Loucy (cell line): ENCODE data around the gene HEG1.
"Not testable (repeated sequence)": the region's sequence is repeated elsewhere in the genome, so short reads cannot be mapped to it uniquely, and the experiment has no call there.

Experiments
- H2AFZ ChIP-seq: fragments of 200-600 bp; sonication (generic); 2 replicates; pipeline ENCODE4 v1.6.0; 2016; ENCODE audit warnings: antibody characterized with exemption, mild to moderate bottlenecking, low read length, moderate library complexity
- H3F3A ChIP-seq: fragments of 200-600 bp; 2 replicates; pipeline ENCODE4 v1.6.0; 2016; ENCODE audit warnings: antibody characterized with exemption, low read depth, mild to moderate bottlenecking
- H3K27me3 ChIP-seq: fragments of 200-600 bp; sonication (generic); 2 replicates; pipeline ENCODE4 v1.6.1; 2014; ENCODE audit warnings: low read length, mild to moderate bottlenecking; ENCODE audit not compliant: insufficient read depth, poor library complexity, severe bottlenecking
- H3K36me3 ChIP-seq: fragments of 200-600 bp; sonication (generic); 2 replicates; pipeline ENCODE4 v1.6.1; 2016; ENCODE audit warnings: low read length; ENCODE audit not compliant: insufficient read depth
- H3K4me1 ChIP-seq: fragments of 200-600 bp; sonication (generic); 2 replicates; pipeline ENCODE4 v1.5.1; 2014; ENCODE audit warnings: low read length, mild to moderate bottlenecking; ENCODE audit not compliant: insufficient read depth, poor library complexity, severe bottlenecking
- H3K4me2 ChIP-seq: fragments of 200-600 bp; sonication (generic); 2 replicates; pipeline ENCODE4 v1.6.0; 2014; ENCODE audit warnings: antibody characterized with exemption, low read length, low read depth, mild to moderate bottlenecking; ENCODE audit not compliant: poor library complexity, severe bottlenecking
- H3K4me3 ChIP-seq: fragments of 200-600 bp; sonication (generic); 2 replicates; pipeline ENCODE4 v1.5.1; 2014; ENCODE audit warnings: low read length, mild to moderate bottlenecking, mixed read lengths; ENCODE audit not compliant: poor library complexity, severe bottlenecking
- H3K79me2 ChIP-seq: fragments of 200-600 bp; sonication (generic); 2 replicates; pipeline ENCODE4 v1.6.1; 2014; ENCODE audit warnings: low read length; ENCODE audit not compliant: insufficient read depth
- H3K9ac ChIP-seq: fragments of 200-600 bp; sonication (generic); 2 replicates; pipeline ENCODE4 v1.6.0; 2014; ENCODE audit warnings: mild to moderate bottlenecking, low read depth, low read length, moderate library complexity; ENCODE audit not compliant: poor library complexity, severe bottlenecking
- H3K9me2 ChIP-seq: fragments of 200-600 bp; sonication (generic); replicated peaks from 2 replicates; pipeline ENCODE4 v1.6.1; 2016; ENCODE audit warnings: low read depth, low read length, mixed read lengths
- H3K9me3 ChIP-seq: fragments of 200-600 bp; sonication (generic); 2 replicates; pipeline ENCODE4 v1.6.1; 2014; ENCODE audit warnings: mild to moderate bottlenecking, antibody characterized with exemption, low read length, low read depth; ENCODE audit not compliant: insufficient read depth
- H4K20me1 ChIP-seq: fragments of 200-600 bp; sonication (generic); 2 replicates; pipeline ENCODE4 v1.6.0; 2014; ENCODE audit warnings: antibody characterized with exemption, low read length, mild to moderate bottlenecking; ENCODE audit not compliant: insufficient read depth, poor library complexity, severe bottlenecking
- EZH2phosphoT487 ChIP-seq: fragments of 200-600 bp; IDR thresholded peaks from 2 replicates; pipeline ENCODE4 v1.6.1; 2018; ENCODE audit warnings: antibody characterized with exemption, mild to moderate bottlenecking, moderate library complexity, borderline replicate concordance
- TF ChIP-seq, protein P1 (sequence below): fragments of 200-600 bp; sonication (generic); conservative IDR thresholded peaks from 2 replicates; pipeline ENCODE4 v1.5.1; 2014; ENCODE audit warnings: mild to moderate bottlenecking, antibody characterized with exemption, low read length

HEG1 gene

DNA sequence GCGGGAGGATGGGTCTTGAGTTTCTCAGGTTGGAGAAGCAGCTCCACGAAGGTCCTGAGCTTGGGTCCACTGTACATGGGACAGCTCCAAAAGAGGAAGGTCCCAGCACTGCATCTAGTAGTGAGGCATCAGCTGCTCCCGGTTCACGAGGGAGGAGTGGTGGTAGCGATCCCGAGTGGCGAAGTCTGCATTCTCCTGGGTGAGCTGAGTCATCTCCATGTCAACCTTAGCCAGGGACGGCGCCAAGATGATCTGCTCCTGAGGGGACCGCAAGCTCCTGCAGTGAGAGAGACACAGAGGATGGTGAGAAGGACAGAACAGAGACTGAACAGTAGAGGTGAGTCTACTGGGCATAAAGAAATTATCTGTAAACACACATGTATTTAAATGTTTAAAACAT, 28.0 kb upstream of the HEG1 start:
- H3K36me3 ChIP-seq: no peaks in the 10 kb centered on the region
- H3K27me3 ChIP-seq: no peaks in the 10 kb centered on the region
- no peak for TF ChIP-seq EZH2phosphoT487
- TF ChIP-seq, protein P1, sequence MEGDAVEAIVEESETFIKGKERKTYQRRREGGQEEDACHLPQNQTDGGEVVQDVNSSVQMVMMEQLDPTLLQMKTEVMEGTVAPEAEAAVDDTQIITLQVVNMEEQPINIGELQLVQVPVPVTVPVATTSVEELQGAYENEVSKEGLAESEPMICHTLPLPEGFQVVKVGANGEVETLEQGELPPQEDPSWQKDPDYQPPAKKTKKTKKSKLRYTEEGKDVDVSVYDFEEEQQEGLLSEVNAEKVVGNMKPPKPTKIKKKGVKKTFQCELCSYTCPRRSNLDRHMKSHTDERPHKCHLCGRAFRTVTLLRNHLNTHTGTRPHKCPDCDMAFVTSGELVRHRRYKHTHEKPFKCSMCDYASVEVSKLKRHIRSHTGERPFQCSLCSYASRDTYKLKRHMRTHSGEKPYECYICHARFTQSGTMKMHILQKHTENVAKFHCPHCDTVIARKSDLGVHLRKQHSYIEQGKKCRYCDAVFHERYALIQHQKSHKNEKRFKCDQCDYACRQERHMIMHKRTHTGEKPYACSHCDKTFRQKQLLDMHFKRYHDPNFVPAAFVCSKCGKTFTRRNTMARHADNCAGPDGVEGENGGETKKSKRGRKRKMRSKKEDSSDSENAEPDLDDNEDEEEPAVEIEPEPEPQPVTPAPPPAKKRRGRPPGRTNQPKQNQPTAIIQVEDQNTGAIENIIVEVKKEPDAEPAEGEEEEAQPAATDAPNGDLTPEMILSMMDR: no peak
- H3K4me3 ChIP-seq: no peak overlapping the region
- H3K9me2 ChIP-seq: no peaks in the 10 kb centered on the region
- H3K79me2 ChIP-seq: no peaks in the 10 kb centered on the region
- H4K20me1 ChIP-seq: no peaks in the 10 kb centered on the region
- no peaks in the 10 kb centered on the region for H3K4me1 ChIP-seq
- no peak overlapping the region for H2AFZ ChIP-seq
- no peak overlapping the region for H3K4me2 ChIP-seq
- H3K9me3 ChIP-seq: no peaks in the 10 kb centered on the region
- no peaks in the 10 kb centered on the region for H3F3A ChIP-seq
- H3K9ac ChIP-seq: no peak overlapping the region

DNA sequence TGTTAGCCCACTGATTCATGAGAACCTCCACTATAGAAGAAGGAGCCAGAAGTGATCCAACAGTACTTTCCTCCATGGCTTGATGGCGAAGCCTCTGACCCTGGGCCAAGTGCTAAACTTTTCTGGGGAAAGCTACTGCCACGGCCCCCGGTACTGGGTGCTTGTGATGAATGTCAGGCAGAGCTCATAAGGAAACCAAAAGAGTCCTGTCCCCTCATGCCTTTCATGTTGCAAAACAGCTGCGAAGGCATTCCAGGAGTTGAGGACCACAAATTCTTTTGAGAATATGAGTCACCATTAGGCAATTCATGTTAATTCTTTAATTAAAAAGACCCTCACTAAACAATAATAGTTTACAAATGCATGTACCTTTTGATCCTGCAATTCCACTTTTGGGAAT, 26.5 kb upstream of the HEG1 start:
- H3K9me3 ChIP-seq, H3K4me1 ChIP-seq, H3K36me3 ChIP-seq, H3F3A ChIP-seq, H3K4me3 ChIP-seq, H4K20me1 ChIP-seq, H3K9ac ChIP-seq, H2AFZ ChIP-seq, H3K9me2 ChIP-seq, H3K4me2 ChIP-seq, H3K27me3 ChIP-seq, H3K79me2 ChIP-seq: not testable (repeated sequence)

DNA sequence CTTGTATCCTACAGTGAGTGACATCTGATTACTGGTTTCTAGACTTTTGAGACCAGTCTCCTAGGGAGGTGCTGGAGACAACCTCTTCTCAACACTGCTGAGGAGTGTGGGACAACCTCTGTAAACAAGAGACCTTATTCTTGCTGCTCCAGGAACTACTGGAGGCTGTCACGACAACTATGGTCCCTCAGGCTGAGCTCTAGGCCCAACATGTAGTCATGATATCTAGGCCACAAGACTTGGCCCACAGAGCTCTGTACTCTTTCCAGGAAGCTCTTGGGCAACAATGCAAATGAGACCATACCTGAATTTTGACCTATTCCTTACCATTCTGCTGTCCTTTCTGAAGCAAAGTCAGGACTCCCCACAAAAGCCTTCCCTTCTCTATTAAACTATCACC, 24.3 kb upstream of the HEG1 start:
- no peak overlapping the region for H3K4me3 ChIP-seq
- no peaks in the 10 kb centered on the region for H3F3A ChIP-seq
- no peak overlapping the region for H3K9ac ChIP-seq
- H3K9me3 ChIP-seq: no peaks in the 10 kb centered on the region
- no peak overlapping the region for H3K4me2 ChIP-seq
- no peaks in the 10 kb centered on the region for H3K27me3 ChIP-seq
- H3K4me1 ChIP-seq: peaks cover 6% of the 10 kb centered on the region
- no peaks in the 10 kb centered on the region for H3K79me2 ChIP-seq
- H3K36me3 ChIP-seq: no peaks in the 10 kb centered on the region
- no peaks in the 10 kb centered on the region for H4K20me1 ChIP-seq
- no peaks in the 10 kb centered on the region for H3K9me2 ChIP-seq
- H2AFZ ChIP-seq: no peak overlapping the region
- TF ChIP-seq EZH2phosphoT487: no peak
- TF ChIP-seq, protein P1: no peak

DNA sequence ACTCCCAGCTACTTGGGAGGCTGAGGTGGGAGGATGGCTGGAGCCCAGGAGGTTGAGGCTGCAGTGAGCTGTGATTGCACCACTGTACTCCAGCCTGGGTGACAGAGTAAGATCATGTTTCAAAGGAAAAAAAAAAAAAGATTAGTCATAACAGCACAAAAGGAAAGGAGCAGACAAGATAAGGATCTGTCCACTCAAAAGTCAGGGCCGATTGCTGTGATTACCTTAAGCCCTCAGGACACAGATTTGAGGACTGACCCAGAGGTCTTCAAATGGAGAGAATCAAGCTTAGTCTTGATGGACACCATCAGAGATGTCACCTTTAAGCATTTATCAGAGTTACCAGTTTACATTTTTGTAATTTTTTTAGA, 23.9 kb upstream of the HEG1 start:
- H3K9ac ChIP-seq: no peak overlapping the region
- no peaks in the 10 kb centered on the region for H3K79me2 ChIP-seq
- no peaks in the 10 kb centered on the region for H3K36me3 ChIP-seq
- no peaks in the 10 kb centered on the region for H4K20me1 ChIP-seq
- no peak overlapping the region for H3K4me2 ChIP-seq
- H3F3A ChIP-seq: no peaks in the 10 kb centered on the region
- H3K9me3 ChIP-seq: no peaks in the 10 kb centered on the region
- TF ChIP-seq, protein P1: no peak
- TF ChIP-seq EZH2phosphoT487: no peak
- no peak overlapping the region for H3K4me3 ChIP-seq
- H2AFZ ChIP-seq: no peak overlapping the region
- no peaks in the 10 kb centered on the region for H3K9me2 ChIP-seq
- H3K27me3 ChIP-seq: no peaks in the 10 kb centered on the region
- H3K4me1 ChIP-seq: peaks cover 6% of the 10 kb centered on the region
